Stimulated activated CD4-positive, alpha-beta T cell treated with anti-CD3 and anti-CD28 coated beads, Interleukin-4, amount 100 ng/mL, for 24 hours (primary cell): ENCODE data around the gene ITPR1.

Experiments used
- DNase-seq: peaks from one replicate; pipeline ENCODE4 v3.0.0-alpha.2; 2020

The ITPR1 gene

DNA sequence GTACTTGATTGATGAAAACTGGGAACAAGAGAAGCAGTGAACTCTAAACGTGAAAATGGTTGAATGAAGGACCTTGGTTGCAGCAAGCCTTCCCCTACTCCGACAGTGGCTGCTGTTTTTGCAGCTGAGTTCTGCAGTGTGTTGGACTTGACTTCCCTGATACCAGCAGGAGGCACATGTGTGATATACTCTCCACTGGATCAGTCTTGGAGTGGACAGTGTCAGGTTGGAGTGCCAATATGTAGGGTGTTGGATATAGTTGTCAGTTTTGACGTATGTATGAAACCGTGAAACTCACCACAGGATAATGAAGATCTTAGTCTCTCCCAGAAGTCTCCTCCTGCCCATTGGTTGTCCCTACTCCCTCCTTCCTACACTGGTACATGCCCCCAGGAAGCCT, 106.5 kb downstream of the ITPR1 start:
- DNase-seq = no peak

DNA sequence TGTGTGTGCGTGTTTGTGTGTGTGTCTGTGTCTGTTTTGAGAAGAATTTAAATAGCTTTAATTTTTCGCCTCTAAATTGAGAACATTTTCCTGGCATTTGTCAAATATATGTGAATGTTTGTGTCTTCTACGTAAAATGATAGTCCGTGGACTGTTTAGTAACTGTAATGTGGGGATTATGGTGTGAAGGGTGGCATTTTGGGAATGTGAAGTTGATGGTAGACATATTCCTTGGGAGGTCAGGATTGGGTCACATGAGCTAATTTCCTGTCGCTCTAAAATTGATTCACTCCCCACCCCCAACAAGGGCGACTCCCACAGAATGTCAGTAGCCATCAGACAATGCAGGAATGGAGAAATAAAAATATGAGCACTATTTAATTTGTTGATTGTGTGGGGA, 107.3 kb downstream of the ITPR1 start:
- no peak for DNase-seq

DNA sequence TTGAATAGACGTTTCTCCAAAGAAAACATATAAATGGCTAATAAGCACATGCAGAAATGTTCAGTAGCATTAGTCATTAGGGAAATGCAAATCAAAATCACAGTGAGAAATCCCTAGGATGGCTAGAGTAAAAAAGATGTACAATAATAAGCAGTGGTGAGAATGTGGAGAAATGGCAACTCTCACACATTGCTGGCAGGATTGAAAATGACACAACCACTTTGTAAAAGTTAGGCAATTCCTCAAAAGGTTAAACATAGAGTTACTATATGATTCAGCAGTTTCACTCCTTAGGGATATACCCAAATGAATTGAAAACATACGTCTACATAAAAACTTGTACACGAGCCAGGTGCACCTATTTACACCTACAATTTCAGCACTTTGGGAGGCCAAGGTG, 108.7 kb downstream of the ITPR1 start:
- DNase-seq = no peak

DNA sequence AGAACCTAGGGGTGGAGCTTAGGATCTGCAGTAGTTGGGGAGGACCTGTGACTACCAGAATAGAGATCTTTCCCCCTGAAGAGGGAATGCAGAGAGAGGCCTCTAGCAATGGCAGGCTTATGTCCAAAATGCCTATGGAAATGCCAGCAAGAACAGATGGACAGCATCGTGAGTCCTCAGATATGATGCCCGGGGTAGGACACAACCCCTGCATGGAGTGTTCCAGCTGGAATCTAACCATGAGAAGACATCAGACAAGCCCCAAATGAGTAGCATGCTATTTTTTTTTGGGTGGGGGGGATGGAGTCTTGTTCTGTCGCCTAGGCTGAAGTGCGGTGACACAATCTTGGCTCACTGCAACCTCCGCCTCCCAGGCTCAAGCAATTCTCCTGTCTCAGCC, 111.5 kb downstream of the ITPR1 start:
- no peak for DNase-seq

DNA sequence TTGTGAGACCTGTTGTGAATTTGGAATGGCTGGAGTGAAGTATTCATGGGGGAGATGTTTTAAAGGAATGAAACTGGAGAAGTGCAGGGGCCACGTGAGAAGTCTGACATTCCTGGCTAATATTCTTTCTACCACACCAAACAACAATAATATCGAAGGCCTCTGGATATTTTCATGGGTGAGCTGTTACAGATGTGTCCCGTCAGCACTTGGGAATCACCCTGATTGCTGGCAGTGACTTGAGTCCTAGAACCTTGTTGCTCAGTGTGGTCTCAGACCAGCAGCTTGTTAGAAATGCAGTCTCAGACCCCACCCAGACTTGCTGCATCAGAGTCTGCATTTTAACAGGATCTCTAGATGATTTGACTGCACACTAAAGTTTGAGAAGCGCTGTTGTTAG, 113.8 kb downstream of the ITPR1 start:
- DNase-seq = no peak

DNA sequence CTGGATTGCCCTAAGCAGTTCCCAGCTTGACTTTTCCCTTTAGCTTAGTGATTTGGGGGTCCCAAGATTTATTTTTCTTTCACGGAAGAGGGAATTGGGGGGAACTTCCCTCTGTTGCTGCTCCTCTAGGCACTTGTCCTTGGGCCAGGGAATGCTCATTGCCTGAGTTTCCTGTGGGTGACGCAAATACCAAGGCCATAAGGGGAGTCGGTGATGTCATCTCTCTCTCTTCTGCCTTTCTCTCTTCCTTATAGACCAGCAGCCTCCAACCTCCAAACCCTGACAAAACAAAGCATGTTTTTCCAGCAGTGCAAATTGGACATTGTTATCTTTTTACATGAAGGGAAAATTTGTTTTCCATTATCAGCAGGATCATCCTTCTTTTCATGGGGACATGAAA, 120.2 kb downstream of the ITPR1 start:
- no peak for DNase-seq

DNA sequence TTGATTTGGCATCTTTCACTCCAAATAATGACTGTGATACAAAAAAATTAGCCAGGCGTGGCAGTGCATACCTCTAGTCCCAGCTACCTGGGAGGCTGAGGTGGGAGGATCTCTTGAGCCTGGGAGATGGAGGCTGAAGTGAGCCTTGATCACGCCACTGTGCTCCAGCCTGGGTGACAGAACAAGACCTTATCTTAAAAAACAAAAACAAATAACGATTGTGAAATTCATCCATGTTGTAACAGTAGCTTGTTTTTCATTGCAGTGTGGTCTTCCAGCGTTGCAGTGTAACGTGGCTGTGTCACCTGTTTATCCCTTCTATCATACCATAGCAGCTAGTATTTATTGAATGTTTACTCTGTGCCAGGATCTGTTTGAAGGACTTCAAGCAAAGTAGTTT, 120.9 kb downstream of the ITPR1 start:
- DNase-seq = no peak

DNA sequence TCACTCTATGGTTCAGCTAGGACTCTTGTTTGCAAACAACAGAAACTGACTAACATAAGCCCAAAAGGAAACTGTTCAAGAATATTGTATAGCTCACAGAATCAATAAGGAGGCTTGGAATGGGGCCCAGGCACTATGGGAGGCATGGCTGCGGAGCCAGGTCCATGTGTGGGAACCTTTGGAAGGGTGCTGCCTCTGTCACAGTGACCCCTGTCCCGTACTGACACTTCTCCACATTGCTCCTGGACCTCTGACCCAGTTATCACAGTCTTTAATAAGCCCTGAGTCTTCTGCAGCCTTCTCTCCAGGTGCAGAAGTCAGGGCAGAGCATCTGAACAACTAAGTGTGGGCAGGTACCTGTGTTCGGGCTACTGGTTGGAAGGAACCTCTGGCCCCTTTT, 121.8 kb downstream of the ITPR1 start:
- no peak for DNase-seq

DNA sequence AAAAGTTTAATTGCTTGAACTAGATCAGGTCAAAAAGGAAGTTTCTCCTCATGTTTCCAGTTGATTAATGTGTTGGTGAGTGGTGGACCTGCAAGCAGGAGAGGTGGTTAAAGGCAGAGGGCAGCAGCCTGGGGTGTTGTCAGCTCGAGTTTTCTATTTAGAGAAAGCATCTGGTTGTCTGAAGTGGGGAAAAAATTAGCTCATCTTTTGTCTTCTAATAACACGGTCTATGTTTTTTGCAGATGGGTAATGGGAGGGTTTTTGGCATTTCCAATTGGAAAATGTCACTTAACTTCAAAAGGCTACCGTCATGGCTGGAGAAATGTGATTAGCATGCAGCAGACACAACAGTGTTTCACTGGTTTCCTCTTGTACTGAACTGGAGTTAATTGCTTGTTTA, 122.6 kb downstream of the ITPR1 start:
- no peak for DNase-seq

DNA sequence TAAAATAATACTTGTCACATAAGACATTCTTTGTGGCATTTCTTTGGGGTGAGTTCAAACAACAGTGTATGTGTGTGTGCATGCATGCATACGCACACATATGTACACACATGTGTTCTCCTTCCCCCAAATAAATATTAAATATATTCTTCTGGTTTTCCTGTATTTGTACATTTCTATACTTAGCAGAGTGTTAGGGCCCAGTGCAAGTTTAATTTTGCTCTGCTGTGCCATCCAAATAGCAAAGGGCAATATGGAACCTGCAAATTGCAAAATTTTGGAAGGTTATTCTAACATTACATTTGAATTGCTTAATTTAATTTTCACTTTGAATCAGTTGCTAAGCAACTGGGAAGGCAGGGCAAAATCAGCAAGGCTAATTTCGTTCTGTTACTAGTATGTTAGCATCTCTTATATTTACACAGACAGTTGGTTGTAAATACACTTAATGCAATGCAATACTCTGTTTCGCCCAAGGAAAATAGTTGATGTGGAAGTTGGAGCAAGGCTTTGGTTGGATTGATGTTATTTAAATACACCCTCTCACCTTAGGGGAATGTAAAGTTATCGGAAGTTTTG, 130.4 kb downstream of the ITPR1 start:
- DNase-seq = no peak

DNA sequence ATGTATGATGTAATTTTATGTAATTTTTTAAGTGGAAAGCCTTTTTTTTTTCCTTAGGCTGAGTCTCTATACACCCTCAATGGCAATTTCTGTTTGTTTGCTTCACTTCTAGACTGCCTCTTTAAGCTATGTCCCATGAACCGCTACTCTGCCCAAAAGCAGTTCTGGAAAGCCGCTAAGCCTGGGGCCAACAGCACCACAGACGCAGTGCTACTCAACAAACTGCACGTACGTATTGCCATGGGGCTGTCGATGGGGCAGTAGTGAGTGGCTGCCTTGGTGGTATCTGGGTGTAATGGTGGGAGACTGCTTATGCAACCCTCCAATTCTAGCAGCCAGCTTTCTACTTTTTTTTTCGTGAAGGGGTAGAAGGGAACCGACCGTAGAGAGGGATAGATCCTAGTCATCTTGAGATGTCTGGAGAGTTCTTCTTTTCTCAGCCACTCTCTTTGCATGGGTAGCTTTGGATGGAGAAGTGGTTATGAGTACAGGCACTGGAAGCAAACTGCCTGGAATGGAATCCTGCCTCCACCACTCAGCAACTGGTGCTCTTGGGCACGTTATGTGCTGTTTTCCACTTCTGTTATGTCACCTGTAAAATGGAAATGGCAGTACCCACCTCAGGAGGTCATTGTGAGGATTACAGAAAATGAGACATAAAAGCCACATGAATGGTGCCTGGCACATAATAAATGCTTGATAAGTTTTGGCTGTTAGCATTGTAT, 134.7 kb downstream of the ITPR1 start:
- no peak for DNase-seq

DNA sequence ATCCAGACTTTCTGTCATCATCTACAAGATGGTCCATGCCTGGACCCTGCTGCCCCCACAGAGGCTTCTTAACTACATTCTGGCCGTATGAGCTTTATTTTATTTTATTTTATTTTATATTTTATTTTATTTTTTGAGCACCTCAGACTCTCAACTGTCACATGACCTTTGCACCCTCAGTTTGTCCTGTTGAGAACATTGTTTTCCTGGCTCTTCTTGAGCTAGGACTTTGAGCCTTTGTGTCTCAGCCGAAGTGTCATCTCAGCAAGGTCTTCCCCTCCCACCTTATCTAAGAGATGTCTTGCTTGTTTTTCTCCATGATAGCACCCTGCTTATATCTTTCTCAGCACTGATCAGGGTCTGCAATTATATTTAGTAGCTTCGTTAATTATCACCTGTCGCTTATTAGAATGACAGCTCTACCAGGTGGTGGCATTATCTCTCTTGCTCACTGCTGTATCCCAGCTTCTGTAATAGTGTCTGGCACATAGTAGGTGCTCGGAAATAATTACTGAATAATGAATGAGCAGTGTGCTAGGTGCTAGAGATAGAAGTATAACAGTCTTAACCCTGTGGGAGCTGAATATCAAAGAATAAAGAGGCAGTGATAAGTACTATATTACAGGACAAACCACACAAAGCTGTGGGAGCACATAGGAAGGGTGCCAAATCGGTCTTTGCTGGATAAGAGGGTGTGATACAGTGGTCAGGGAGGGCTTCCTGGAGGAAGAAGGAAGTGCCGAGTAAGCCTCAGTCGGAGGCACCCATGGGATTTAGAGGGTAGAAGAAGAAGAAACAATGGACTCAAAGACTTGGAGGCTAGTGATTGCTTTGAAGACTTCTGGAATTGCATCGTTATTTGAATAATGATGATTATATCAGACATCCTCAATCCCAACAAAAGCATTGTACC, 136.2 kb downstream of the ITPR1 start:
- DNase-seq = no peak

DNA sequence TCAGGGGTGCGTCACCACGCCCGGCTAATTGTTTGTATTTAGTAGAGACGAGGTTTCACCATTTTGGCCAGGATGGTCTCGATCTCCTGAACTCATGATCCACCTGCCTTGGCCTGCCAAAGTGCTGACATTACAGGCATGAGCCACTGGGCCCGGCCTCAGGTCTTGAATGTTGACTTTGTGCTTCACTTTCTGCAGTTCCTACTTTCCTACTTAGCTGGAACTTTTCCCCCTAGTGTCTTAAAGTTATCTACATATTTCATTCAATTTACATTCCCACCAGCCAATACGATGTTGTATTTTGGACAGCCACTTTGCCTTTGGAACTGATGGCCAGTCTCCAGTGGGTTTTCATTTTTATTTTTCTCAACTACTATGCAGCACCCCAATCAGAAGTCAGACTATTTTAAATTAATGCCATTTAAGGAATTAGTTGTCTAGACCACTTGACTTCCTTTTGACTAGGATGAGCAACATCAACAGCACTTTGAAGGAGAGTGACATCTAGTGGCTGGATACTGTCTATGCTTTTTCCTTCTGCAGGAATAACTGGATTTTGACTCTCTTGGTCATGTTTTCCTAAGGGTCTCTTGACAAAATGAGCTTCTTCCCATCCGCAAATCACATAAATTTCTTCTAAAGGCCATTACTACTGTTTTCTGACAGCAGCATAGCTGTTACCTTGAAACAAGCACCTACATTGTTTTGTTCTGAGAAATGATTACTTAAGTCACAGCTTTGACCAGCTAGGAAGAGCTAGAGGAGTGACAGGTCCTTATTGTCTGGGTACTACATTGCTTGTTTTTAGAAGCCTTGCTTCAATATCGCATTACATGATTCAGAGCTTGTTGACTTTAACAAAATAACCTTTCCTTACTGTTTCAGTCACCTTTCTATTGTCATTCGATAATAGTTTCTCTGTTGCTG, 140.2 kb downstream of the ITPR1 start:
- peak; percentile 6 for DNase-seq

DNA sequence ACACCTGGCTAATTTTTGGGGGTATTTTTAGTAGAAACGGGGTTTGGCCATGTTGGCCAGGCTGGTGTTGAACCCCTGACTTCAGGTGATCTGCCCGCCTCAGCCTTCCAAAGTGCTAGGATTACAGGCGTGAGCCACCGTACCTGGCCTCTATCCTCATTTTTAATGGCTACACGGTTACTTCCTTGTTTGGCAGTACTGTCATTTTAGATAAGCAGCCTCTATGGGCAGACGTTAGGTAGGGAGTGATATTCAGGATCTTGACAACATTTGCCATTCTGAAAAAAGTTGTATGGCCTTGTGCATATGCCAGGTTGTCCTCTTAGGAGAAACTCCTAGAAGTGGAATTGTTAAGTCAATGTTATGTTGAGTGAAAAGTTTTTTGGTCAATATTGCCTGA, 141.7 kb downstream of the ITPR1 start:
- no peak for DNase-seq

DNA sequence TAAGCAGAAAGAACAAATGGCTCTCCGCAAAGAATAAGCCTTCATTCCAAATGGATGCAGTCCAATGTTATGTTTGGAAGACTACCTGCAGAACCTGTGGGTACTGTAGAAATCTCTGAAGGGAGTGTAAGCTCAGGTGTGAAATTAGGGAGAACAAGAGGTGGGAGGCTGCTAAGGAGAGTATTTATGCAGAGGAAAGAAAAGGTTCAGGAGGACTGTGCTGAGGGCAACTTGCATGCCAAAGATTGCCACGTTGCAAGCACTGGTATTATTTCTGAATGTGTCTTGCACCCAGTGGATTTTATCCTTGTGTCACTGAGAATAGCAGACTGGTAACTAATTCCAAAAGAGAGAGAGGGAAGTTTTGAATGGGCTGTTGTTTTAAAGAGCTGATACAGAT, 144.1 kb downstream of the ITPR1 start:
- no peak for DNase-seq

DNA sequence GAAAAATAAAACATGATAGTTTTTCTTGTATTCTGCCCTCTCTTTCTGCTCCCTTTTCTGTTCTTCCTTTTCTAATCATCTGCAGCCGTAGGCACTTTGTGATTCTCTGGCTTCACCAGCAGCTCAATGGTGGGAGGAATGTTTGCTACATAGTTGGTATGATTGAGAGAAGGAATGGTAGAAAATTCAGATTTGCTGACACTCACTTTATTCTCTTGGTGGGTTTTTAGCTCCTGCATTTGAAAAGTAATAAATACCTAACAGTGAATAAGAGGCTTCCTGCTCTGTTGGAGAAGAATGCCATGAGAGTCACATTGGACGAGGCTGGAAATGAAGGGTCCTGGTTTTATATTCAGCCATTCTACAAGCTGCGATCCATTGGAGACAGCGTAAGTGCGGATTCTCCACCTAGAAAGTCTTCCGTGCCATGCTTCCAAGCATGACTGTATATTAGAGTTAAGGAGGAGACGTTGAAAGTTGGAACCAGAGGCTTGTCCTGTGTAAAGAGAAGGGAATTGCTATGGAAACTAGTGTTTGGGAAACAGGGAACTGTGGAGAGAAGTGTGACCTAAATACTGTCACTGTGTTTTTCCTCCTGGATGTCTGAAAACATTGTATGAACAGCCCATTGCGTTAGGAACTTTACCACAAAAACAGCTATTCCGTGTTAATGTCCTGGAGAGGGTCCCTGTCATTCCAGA, 148.9 kb downstream of the ITPR1 start:
- DNase-seq = no peak

DNA sequence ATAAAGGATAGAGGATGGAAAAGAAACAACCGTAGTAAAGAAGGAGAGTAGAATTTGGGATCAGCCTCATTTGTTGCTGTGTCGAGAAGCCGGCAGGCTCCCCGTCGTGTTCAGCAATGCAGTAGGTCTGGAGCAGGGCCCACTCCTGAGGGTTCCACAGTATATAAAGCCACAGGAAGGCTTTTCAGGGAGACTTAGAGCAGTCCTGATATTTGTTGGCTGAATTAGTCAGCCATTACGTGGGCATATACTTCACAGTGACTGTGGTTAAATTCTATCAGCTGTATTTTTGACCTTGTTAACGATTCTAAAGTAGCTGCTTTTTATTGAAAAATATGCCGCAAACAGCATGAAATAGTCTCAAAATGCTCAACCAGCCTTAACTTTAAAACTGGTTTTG, 149.5 kb downstream of the ITPR1 start:
- no peak for DNase-seq

DNA sequence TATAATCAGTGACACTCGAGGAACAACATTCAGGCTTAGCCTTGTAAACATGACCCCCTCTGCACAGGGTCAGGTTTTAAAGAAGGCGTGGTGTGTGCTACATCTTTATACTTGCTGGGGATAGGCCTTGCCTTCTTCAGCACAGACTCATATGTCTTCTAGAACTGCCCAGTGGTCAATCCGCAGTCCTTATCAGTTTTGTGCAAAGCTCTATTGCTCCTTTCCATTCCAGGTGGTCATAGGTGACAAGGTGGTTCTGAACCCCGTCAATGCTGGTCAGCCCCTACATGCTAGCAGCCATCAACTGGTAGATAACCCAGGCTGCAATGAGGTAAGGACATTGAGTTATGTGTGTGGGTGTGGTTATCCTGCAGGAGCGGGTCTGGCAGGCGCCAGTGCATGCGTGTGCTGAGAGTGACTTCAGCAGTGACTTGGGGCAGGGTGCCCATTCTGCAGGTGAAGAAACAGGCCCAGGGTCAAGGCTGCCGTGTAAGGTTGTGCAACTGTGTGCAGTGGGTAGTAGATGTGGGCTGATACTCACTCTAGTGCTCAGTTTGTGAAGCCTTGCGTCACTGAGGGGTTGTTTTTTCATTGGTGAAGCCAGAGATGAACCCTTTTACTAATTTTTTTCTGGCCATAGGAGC, 150.9 kb downstream of the ITPR1 start:
- DNase-seq = no peak

DNA sequence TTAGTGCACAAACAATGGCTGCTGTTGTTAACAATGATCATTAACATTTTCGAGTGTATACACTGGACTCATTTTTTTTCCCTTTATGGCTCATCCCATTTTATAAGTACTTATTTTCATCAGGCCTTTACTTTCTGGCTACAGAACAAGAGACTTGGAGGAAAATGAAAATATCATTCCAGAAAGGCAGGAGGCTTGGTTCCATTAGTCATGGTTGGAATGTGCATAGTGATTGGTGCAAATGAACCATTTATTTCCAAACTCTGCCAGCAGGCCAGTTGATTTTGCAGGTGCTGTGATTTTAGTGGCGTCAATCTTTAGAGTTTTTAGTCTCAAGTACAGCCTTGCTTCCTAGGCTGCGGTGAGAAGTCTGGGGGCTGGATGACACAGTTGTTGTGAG, 151.8 kb downstream of the ITPR1 start:
- no peak for DNase-seq

DNA sequence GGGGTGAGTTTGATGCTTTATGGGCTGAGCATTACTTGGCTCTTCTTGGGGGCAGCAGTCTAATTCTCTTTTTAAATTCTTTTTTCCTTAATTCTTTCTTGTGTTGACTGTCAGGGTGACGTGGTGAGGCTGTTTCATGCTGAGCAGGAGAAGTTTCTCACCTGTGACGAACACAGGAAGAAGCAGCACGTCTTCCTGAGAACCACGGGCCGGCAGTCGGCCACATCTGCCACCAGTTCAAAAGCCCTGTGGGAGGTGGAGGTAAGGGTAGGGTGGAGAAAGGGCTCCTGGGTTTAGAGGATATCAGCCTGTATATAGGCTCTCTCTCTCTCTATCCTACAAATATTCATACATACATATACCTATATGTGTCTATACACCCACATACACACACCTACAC, 152.3 kb downstream of the ITPR1 start:
- DNase-seq = no peak

DNA sequence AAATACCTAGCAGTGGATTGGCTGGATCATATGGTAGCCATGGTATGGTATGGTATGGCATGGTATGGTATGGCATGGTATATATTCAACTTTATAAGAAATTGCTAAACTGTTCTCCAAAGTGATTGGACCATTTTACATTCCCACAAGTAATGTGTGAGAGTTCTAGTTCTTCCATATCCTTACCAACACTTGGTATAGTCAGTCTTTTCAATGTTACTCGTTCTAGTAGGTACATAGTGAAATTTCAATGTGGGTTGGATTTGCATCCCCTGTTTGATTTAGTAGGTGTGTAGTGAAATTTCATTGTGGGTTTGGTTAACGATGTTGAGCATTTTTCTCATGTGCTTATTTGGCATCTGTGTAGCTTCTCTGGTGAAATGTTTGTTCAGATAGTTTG, 154.3 kb downstream of the ITPR1 start:
- DNase-seq = no peak
